GM21526 (cell line): Measurements from ENCODE around the gene GALNTL6.

Experiments used
- ATAC-seq: cut with Tn5 transposase; IDR thresholded peaks from one replicate; pipeline ENCODE4 v1.9.1; 2021; ENCODE audit warnings: moderate library complexity; ENCODE audit not compliant: unreplicated experiment, low FRiP score

The GALNTL6 gene

GRCh38 chr4:171983935-171984805, 171.0 kb downstream of the GALNTL6 start:
- no peak for ATAC-seq

GRCh38 chr4:171985129-171985528, 171.9 kb downstream of the GALNTL6 start:
- no peak for ATAC-seq

- ATAC-seq, result no peak
Observed at GRCh38 chr4:171993247-171993646, 180.0 kb downstream of the GALNTL6 start.

GRCh38 chr4:172007889-172008288, 194.7 kb downstream of the GALNTL6 start:
- no peak for ATAC-seq

- no peak for ATAC-seq
Observed at GRCh38 chr4:172009446-172010230, 196.4 kb downstream of the GALNTL6 start.

- no peak for ATAC-seq
Observed at GRCh38 chr4:172011196-172011595, 198.0 kb downstream of the GALNTL6 start.

- no peak for ATAC-seq
Observed at GRCh38 chr4:172018358-172018757, 205.2 kb downstream of the GALNTL6 start.

GRCh38 chr4:172035562-172035961, 222.4 kb downstream of the GALNTL6 start:
- ATAC-seq, result no peak

GRCh38 chr4:172040766-172041165, 227.6 kb downstream of the GALNTL6 start:
- ATAC-seq, result no peak

GRCh38 chr4:172042714-172043114, 229.5 kb downstream of the GALNTL6 start:
- no peak for ATAC-seq

GRCh38 chr4:172045981-172046380, 232.8 kb downstream of the GALNTL6 start:
- ATAC-seq, result no peak

GRCh38 chr4:172048666-172049065, 235.5 kb downstream of the GALNTL6 start:
- no peak for ATAC-seq

GRCh38 chr4:172050911-172051310, 237.7 kb downstream of the GALNTL6 start:
- no peak for ATAC-seq

GRCh38 chr4:172055046-172055445, 241.8 kb downstream of the GALNTL6 start:
- peak; percentile 91 for ATAC-seq

GRCh38 chr4:172055498-172055897, 242.3 kb downstream of the GALNTL6 start:
- peak; percentile 15 for ATAC-seq

- ATAC-seq, result peak; percentile 80
Observed at GRCh38 chr4:172061204-172061603, 248.0 kb downstream of the GALNTL6 start.

- no peak for ATAC-seq
Observed at GRCh38 chr4:172068506-172068905, 255.3 kb downstream of the GALNTL6 start.

- no peak for ATAC-seq
Observed at GRCh38 chr4:172073590-172073989, 260.4 kb downstream of the GALNTL6 start.

GRCh38 chr4:172083272-172083671, 270.1 kb downstream of the GALNTL6 start:
- ATAC-seq, result no peak

GRCh38 chr4:172088556-172088955, 275.4 kb downstream of the GALNTL6 start:
- ATAC-seq, result no peak

- no peak for ATAC-seq
Observed at GRCh38 chr4:172095161-172095560, 282.0 kb downstream of the GALNTL6 start.

GRCh38 chr4:172096786-172097185, 283.6 kb downstream of the GALNTL6 start:
- no peak for ATAC-seq
